ENCODE measurements around the gene MEX3C.

DNA sequence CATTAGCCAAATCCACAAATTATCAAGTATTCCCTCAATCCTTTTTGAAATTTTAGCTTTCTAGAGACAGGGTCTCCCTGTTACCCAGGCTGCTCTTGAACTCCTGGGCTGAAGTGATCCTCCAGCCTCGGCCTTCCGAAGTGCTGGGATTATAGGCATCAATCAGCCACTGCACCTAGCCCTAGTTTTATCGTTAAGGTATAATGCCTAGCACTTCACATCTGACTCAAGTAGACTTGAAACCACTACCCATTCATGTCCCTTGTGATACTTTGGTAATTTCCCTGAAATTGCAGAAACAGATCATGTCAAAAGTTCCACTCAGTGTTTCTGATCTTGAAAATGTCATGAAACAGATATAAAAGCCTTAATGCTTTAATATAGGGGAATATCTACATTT lies 26.3 kb downstream of the MEX3C start:
- no peak for TF ChIP-seq EP300 (IDR thresholded peaks at IDR 0.05)
- TF ChIP-seq, protein P1, sequence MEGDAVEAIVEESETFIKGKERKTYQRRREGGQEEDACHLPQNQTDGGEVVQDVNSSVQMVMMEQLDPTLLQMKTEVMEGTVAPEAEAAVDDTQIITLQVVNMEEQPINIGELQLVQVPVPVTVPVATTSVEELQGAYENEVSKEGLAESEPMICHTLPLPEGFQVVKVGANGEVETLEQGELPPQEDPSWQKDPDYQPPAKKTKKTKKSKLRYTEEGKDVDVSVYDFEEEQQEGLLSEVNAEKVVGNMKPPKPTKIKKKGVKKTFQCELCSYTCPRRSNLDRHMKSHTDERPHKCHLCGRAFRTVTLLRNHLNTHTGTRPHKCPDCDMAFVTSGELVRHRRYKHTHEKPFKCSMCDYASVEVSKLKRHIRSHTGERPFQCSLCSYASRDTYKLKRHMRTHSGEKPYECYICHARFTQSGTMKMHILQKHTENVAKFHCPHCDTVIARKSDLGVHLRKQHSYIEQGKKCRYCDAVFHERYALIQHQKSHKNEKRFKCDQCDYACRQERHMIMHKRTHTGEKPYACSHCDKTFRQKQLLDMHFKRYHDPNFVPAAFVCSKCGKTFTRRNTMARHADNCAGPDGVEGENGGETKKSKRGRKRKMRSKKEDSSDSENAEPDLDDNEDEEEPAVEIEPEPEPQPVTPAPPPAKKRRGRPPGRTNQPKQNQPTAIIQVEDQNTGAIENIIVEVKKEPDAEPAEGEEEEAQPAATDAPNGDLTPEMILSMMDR (IDR thresholded peaks at IDR 0.05) = no peak
- TF ChIP-seq POLR2AphosphoS5 (IDR thresholded peaks at IDR 0.05) = no peak
- no peak for TF ChIP-seq POLR2A (IDR thresholded peaks at IDR 0.05)
